Endothelial cell of umbilical vein (primary cell): Measurements from ENCODE around the gene MAPK8. TPM values are rescaled to one million over a fixed set of nuclear protein-coding genes. Genes with fewer than 3 reads are reported as not detected.

Experiments
- BruUV-seq: library from RNA; stranded (reverse); fragments of 400-500 nt; replicated peaks from 2 replicates; lab custom pipeline; 2021; lab: Mats Ljungman, UMichigan
- CTCF ChIA-PET: fragments of 300-600, 350-600 bp; sonication (Branson Sonifier 250); formaldehyde crosslinking; loops from one replicate; lab custom pipeline; 2021; ENCODE audit warnings: antibody characterized with exemption, inconsistent platforms; lab: Charles Lee
- POLR2A ChIA-PET: fragments of 300-600, 350-600 bp; sonication (Branson Sonifier 250); formaldehyde crosslinking; loops from one replicate; lab custom pipeline; 2021; ENCODE audit warnings: antibody characterized with exemption, inconsistent platforms; lab: Charles Lee
- DNase-seq: peaks from one replicate; pipeline ENCODE4 v3.0.0-alpha.2; 2011; ENCODE audit warnings: low read depth, low spot score
- FAIRE-seq: peaks from 2 replicates; lab custom pipeline; 2011; peaks lifted over from hg19 to GRCh38; lab: Jason Lieb, UNC
- H2AFZ ChIP-seq: 2 replicates; pipeline ENCODE4 v1.6.0; 2012; ENCODE audit warnings: low read depth, low read length, control low read depth, inconsistent platforms
- H3K27ac ChIP-seq: 2 replicates; pipeline ENCODE4 v1.5.1; 2011; ENCODE audit warnings: low read depth, mild to moderate bottlenecking, control low read depth, low read length, moderate library complexity; ENCODE audit not compliant: insufficient read depth
- H3K27me3 ChIP-seq, 2 experiments: 2 replicates each; pipeline versions ENCODE4 v1.6.0 to v1.6.1; 2011; ENCODE audit warnings: low read length in 2 of 2, mixed read lengths in 1 of 2; ENCODE audit not compliant: control insufficient read depth in 2 of 2, insufficient read depth in 2 of 2
- H3K36me3 ChIP-seq, 2 experiments: 2 replicates in 1 of 2; 3 replicates in 1 of 2; pipeline ENCODE4 v1.5.1; 2011; ENCODE audit warnings: low read length in 2 of 2, mild to moderate bottlenecking in 1 of 2, moderate library complexity in 1 of 2; ENCODE audit not compliant: control insufficient read depth in 2 of 2, insufficient read depth in 2 of 2; ENCODE audit errors: extremely low read depth in 1 of 2
- H3K4me1 ChIP-seq: 3 replicates; pipeline ENCODE4 v1.5.1; 2011; ENCODE audit warnings: mild to moderate bottlenecking, low read length; ENCODE audit not compliant: control insufficient read depth, insufficient read depth; ENCODE audit errors: extremely low read depth
- H3K4me2 ChIP-seq: 2 replicates; pipeline ENCODE4 v1.6.1; 2011; ENCODE audit warnings: low read length, control low read depth, mixed read lengths; ENCODE audit not compliant: insufficient read depth
- H3K4me3 ChIP-seq, 3 experiments: fragments of 200-600 bp in 1 of 3; sonication (generic), shearing (Covaris generic) in 1 of 3; replicated peaks in 1 of 3; 2 replicates each; pipeline ENCODE4 v1.5.1; 2011 to 2016; ENCODE audit warnings: control low read depth in 3 of 3, low read length in 3 of 3, mild to moderate bottlenecking in 2 of 3, inconsistent platforms in 1 of 3, low read depth in 1 of 3, moderate library complexity in 1 of 3; ENCODE audit not compliant: insufficient read depth in 1 of 3
- H3K79me2 ChIP-seq: 2 replicates; pipeline ENCODE4 v1.6.0; 2012; ENCODE audit warnings: low read length, inconsistent platforms; ENCODE audit not compliant: control insufficient read depth, insufficient read depth
- H3K9ac ChIP-seq: replicated peaks from 2 replicates; pipeline ENCODE3; 2011; ENCODE audit warnings: low read length, control low read depth; ENCODE audit not compliant: insufficient read depth; ENCODE audit errors: extremely low read depth
- H3K9me1 ChIP-seq: replicated peaks from 3 replicates; pipeline ENCODE4 v1.6.0; 2011; ENCODE audit warnings: mild to moderate bottlenecking, low read length; ENCODE audit not compliant: control insufficient read depth, insufficient read depth; ENCODE audit errors: extremely low read depth
- H3K9me3 ChIP-seq: replicated peaks from 2 replicates; pipeline ENCODE4 v1.5.1; 2012; ENCODE audit warnings: low read length, inconsistent platforms; ENCODE audit not compliant: control insufficient read depth, insufficient read depth
- H4K20me1 ChIP-seq: replicated peaks from 2 replicates; pipeline ENCODE3; 2011; ENCODE audit warnings: mild to moderate bottlenecking, low read length; ENCODE audit not compliant: control insufficient read depth, insufficient read depth; ENCODE audit errors: extremely low read depth
- EZH2 ChIP-seq: IDR thresholded peaks from 2 replicates; pipeline ENCODE4 v1.6.1; 2012; ENCODE audit warnings: borderline replicate concordance, low read depth, mild to moderate bottlenecking, moderate library complexity, low read length, inconsistent platforms; ENCODE audit not compliant: severe bottlenecking
- FOS ChIP-seq: IDR thresholded peaks from 2 replicates; pipeline ENCODE4 v1.6.1; 2011; ENCODE audit warnings: mild to moderate bottlenecking, low read length, moderate library complexity, borderline replicate concordance; ENCODE audit not compliant: insufficient read depth
- GATA2 ChIP-seq: IDR thresholded peaks from 2 replicates; pipeline ENCODE4 v1.7.0; 2011; ENCODE audit warnings: low read depth, mild to moderate bottlenecking, moderate library complexity, mixed read lengths, low read length; ENCODE audit not compliant: insufficient read length, insufficient read depth
- JUN ChIP-seq: IDR thresholded peaks from 2 replicates; pipeline ENCODE4 v1.6.1; 2011; ENCODE audit warnings: borderline replicate concordance, low read depth; ENCODE audit not compliant: insufficient read length, insufficient read depth
- MYC ChIP-seq: IDR thresholded peaks from one replicate; pipeline ENCODE4 v1.6.1; 2011; ENCODE audit warnings: mild to moderate bottlenecking, low read depth, low read length
- POLR2A ChIP-seq: IDR thresholded peaks from 2 replicates; pipeline ENCODE4 v1.6.1; 2012; ENCODE audit warnings: low read depth, mild to moderate bottlenecking, control low read depth, low read length
- POLR2AphosphoS5 ChIP-seq: IDR thresholded peaks from 2 replicates; pipeline ENCODE4 v1.6.1; 2012; ENCODE audit warnings: low read depth, mild to moderate bottlenecking, control low read depth, low read length, moderate library complexity; ENCODE audit not compliant: insufficient read depth
- dilution Hi-C: fragments of 300-500 bp; cut with MboI; formaldehyde crosslinking; loops from one replicate; pipeline ENCODE4 v1.15.0; 2019; ENCODE audit warnings: low sequenced_read_pairs; ENCODE audit not compliant: extremely low pct_ligation_motif_present
- intact Hi-C: fragments of 100-400 bp; cut with micrococcal nuclease; formaldehyde crosslinking; loops from one replicate; pipeline ENCODE4 v1.10.0; 2022
- polyA plus RNA-seq, 4 experiments: library from polyadenylated mRNA; depleted of rRNA in 3 of 4; stranded (reverse) in 3 of 4; unstranded in 1 of 4; fragments of >200 nt; gene quantifications; 2 replicates each; pipeline versions ENCODE4 v1.2.1 to v1.2.3, GENCODE V29; 2011 to 2012; ENCODE audit warnings: missing spikeins in 1 of 4
- total RNA-seq: library from RNA; stranded (reverse); gene quantifications from 2 replicates; pipeline ENCODE4 v1.2.3, GENCODE V29; 2021
- TF ChIP-seq, protein P1 (sequence below): IDR thresholded peaks from 2 replicates; pipeline ENCODE4 v1.6.1; 2011; ENCODE audit not compliant: insufficient read depth, insufficient read length
- TF ChIP-seq, protein P2 (sequence below), 2 donors: IDR thresholded peaks; 1 replicate in 1 of 2; 2 replicates in 1 of 2; pipeline ENCODE4 v1.5.1; 2011; ENCODE audit warnings: low read length in 2 of 2, mild to moderate bottlenecking in 2 of 2, moderate library complexity in 2 of 2, control low read depth in 1 of 2, inconsistent platforms in 1 of 2, low read depth in 1 of 2; ENCODE audit not compliant: insufficient read depth in 1 of 2; ENCODE audit errors: extremely low read depth in 1 of 2

Gene MAPK8
- total and polyA plus RNA-seq, 2 donors (not counting 3 experiments of a cell fraction or from before 2014, with no cell fraction given), result 25.3 to 56.2 TPM

DNA sequence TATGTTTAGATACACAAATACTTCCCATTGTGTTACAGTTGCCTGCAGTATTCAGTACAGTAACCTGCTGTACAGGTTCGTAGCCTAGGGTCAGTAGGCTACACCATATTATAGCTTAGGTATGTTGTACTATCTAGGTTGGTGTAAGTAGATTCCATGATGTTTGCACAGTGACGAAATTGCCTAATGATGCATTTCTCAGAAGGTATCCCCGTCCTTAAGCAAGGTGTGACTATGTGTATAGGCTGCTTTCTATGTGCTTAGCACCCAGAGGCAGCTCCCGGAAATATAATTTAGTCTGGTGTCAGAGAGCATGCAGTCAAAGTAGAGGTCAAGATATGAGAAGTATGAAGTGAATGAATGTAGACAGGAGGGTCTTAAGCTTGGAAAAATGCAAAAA lies 9.8 kb downstream of the MAPK8 start:
- no peaks in the 10 kb centered on the region for H3K4me1 ChIP-seq
- BruUV-seq, result no TSS peak
- no peak overlapping the region for H3K4me2 ChIP-seq
- ChIA-PET POLR2A (no interaction called here), CTCF (no interaction called here)
- H3K79me2 ChIP-seq, result peaks cover 76% of the 10 kb centered on the region
- no peaks in the 10 kb centered on the region for H3K36me3 ChIP-seq
- H3K9ac ChIP-seq, result no peak overlapping the region
- H3K27ac ChIP-seq, result no peak overlapping the region
- TF ChIP-seq, protein P1, sequence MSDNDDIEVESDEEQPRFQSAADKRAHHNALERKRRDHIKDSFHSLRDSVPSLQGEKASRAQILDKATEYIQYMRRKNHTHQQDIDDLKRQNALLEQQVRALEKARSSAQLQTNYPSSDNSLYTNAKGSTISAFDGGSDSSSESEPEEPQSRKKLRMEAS, result no peak
- no peak for TF ChIP-seq POLR2A
- TF ChIP-seq MYC, result no peak
- TF ChIP-seq POLR2AphosphoS5, result no peak
- TF ChIP-seq EZH2, result no peak
- TF ChIP-seq GATA2, result no peak
- TF ChIP-seq FOS, result no peak
- no peak for TF ChIP-seq JUN
- TF ChIP-seq, protein P2, sequence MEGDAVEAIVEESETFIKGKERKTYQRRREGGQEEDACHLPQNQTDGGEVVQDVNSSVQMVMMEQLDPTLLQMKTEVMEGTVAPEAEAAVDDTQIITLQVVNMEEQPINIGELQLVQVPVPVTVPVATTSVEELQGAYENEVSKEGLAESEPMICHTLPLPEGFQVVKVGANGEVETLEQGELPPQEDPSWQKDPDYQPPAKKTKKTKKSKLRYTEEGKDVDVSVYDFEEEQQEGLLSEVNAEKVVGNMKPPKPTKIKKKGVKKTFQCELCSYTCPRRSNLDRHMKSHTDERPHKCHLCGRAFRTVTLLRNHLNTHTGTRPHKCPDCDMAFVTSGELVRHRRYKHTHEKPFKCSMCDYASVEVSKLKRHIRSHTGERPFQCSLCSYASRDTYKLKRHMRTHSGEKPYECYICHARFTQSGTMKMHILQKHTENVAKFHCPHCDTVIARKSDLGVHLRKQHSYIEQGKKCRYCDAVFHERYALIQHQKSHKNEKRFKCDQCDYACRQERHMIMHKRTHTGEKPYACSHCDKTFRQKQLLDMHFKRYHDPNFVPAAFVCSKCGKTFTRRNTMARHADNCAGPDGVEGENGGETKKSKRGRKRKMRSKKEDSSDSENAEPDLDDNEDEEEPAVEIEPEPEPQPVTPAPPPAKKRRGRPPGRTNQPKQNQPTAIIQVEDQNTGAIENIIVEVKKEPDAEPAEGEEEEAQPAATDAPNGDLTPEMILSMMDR (IDR thresholded peaks at IDR 0.05; ENCODE audit: extremely low read depth in 1 of 2, insufficient read depth in 1 of 2, low read depth in 1 of 2, low read length in 2 of 2), result no peak
- no peak overlapping the region for H3K4me3 ChIP-seq
- DNase-seq, result no peak
- no peak overlapping the region for H2AFZ ChIP-seq
- intact Hi-C loops, result no loop called here
- H4K20me1 ChIP-seq, result peaks cover 9% of the 10 kb centered on the region
- H3K9me3 ChIP-seq, result no peaks in the 10 kb centered on the region
- H3K9me1 ChIP-seq, result no peaks in the 10 kb centered on the region
- no peaks in the 10 kb centered on the region for H3K27me3 ChIP-seq
- FAIRE-seq, result no peak
- dilution Hi-C loops, result no loop called here
